NCI-H2107 (cell line): Measurements from ENCODE around the gene ANKRD13A.
"Not testable (repeated sequence)": the region's sequence is repeated elsewhere in the genome, so short reads cannot be mapped to it uniquely, and the experiment has no call there.

Source experiments
- DNase-seq: peaks from one replicate; lab custom pipeline; 2025; lab: John Stamatoyannopoulos, UW

Gene ANKRD13A

GRCh38 chr12:110079477-110080400, 80.5 kb downstream of the ANKRD13A start:
- no peak for DNase-seq

GRCh38 chr12:110080410-110080809, 81.2 kb downstream of the ANKRD13A start:
- no peak for DNase-seq

- no peak for DNase-seq
These were observed 85.2 kb downstream of the ANKRD13A start for GRCh38 chr12:110084314-110085015.

- DNase-seq: not testable (repeated sequence)
These were observed 89.0 kb downstream of the ANKRD13A start for GRCh38 chr12:110088216-110088615.

GRCh38 chr12:110088936-110089335, 89.7 kb downstream of the ANKRD13A start:
- no peak for DNase-seq
